ENCODE results near the gene PACRG.

The PACRG gene

DNA sequence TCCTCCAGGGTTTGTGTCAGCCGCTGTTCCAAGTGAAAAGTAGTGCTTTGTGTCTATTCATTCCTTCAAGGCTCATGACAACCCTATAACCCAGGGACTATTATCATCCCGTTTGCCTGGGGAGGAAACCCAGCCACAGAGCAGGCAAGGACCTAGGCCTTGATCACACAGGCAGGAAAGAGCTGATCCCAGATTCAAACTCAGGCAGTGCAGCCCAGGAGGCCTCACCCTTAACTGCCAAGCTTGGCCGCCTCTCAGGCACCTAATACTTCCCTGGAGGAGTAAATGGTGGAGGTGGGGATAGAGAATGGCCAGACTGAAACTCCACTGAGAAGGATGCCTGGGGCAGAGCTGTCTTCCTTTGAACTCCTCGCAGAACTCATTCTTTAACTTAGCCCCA, 471.6 kb downstream of the PACRG start:
- no peak for DNase-seq (ENCODE audit: low read depth in 2 of 2)

DNA sequence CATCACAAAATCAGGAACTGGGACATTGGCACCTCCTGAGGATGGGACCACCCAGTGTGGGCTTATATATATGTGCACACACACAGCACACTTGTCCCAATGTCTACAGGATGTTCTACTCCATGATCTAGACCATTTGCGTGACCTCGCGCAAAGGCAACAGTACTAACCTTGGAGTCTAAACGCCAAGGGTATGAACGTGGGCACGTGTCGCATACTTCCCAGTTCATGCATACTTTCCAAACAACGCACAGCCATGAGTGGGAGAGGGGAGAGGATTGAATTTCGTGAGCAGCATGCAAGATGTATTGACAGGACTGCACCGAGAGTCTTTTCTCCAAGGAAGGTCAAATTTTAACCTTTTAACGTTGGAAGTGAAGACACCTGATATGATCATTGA, 472.5 kb downstream of the PACRG start:
- no peak for DNase-seq (ENCODE audit: low read depth in 2 of 2)

DNA sequence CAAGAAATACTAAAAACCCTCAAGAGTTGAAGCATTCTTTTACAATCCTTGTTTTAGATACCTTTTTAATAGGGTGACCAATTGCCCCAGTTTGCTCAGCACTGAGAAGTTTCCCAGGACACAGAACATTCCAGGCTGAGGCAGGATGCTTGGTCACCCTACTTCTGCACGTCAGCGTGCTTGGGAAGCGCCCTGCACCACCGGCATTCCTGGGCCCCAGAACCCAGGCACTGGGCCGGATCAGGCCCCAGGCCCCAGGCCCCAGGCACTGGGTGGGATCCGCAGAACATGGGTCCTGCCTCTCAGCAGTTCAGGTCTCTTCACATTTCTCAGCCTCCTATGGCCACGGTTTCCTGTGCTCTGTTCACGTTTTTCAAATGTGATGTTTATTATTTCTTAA, 472.9 kb downstream of the PACRG start:
- DNase-seq (ENCODE audit: low read depth in 2 of 2) = no peak

DNA sequence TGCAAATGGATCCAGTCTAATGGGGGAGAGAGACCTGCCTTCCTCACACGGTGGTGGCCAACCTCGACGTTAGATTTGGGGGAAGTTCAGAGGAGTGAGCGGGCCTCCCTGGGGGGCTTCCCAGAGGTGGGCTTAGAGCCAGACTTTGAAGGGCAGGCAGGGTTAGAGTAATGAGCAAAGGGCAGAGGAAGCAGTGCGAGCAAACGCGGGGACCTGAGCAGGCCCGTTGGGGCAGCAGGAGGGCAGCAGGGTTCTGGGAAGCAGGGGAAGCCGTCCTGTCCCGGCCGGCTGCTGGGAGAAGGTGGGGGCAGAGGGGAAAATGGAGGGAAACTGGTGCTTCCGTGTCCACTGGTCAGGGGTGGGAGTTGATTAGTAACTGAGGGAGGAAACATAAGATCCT, 474.1 kb downstream of the PACRG start:
- no peak for DNase-seq (ENCODE audit: low read depth in 2 of 2)

DNA sequence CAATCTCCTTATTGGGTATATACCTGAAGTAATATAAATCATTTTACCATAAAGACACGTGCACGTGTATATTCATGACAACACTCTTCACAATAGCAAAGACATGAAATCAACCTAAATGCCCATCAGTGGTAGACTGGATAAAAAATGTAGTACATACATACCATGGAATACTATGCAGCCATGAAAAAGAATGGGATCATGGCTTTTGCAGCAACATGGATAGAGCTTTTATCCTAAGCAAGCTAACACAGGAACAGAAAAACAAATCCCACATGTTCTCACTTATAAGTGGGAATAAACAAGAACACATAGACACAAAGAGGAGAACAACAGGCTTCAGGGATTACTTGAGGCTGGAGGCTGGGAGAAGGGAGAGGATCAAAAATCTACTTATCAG, 478.4 kb downstream of the PACRG start:
- no peak for DNase-seq (ENCODE audit: low read depth in 2 of 2)

DNA sequence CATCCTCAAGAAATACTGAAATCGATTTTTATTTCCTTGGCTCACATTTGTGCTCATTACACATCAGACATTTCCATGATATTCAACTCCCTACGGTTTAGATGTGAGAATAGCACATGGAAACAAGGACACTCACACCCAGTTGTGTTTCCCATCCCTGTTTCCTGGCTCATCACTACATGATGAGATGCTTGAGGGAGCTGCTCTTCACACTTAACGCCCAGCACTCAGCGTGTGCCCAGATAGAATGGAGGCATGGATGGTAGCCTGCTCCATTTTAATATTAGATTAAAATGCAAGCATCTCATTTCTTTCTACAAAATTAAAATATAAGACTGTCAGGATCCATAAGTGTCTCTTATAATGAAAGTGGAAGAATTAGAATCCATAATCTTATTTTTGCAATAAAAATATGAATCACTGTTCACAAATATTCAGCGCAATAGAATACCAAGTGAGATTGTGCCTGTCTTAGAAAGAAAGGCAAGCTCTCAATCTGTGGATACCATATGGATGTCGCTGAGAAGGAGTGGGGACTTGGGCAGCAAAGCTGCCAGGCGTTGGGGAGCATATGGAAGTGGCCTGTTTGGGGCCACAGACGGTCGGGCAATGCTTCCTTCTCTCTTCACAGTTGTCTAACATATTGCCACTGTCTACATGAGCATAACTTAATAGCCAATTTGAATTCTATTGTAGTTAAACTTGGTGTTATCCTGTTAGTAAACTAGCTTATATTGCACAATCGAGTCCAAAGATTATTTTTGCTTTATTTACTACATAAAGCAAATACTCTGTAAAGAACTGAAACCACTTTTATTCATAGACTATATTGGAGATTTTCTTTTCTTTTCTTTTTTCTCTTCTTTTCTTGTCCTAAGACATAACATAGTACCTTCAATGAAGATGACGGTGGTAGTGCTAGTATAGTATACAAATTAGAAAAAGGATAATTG, 479.9 kb downstream of the PACRG start:
- no peak for DNase-seq (ENCODE audit: low read depth in 2 of 2)

DNA sequence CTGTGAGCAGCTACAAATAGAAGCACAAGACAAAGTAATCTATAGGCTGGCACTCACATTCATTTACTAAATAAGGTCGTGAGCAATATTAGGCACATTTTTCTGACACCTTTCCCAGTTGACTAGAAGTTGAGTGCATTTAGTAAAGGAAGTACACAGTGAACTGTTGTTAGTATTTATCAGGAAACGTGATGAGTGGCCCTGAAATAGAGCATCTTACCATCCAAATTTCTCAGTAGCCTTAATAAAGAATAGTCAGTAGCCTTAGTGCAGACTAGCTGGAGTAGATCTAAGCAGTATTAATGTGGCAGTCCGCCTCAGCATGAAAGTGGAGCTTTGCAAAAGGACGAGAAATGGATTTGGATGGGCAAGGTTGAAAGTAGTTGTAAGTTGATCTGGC, 481.2 kb downstream of the PACRG start:
- DNase-seq (ENCODE audit: low read depth in 2 of 2) = no peak

DNA sequence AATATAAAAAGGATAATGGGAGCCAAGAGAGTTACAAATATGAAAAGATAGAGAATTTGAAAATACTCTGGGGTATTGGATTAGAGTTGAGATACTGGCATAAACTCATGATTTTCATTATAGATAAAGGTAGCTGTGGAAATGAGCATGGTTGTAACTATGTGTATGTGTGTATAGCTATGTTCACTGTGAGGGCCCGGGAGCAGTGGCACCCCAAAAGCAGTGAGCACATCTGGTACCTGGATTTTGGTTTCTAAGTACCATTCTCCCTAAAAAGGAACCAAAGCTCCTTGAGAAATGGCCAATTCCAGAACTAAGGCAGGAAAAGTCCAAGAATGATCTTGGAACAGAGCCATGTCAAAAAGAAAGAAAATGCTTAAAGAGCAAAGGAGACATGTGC, 484.3 kb downstream of the PACRG start:
- no peak for DNase-seq (ENCODE audit: low read depth in 2 of 2)

DNA sequence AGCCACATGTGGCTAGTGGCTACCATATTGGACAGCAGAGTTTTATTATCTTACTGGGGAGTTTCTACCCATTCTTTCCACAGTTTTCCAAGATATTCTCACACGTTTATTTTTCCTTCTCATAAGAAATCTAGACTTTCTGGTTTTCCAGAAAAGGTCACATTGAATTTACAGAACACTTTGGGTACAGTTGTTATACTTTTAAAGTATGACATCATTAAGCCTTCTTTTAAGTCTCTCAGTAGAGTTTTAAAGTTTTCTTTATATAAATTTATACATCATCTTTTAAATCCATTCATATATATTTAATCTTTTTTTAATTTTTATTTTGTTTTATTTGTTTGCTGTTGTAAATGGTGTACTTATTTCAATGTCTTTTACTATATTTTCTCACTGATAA, 486.5 kb downstream of the PACRG start:
- no peak for DNase-seq (ENCODE audit: low read depth in 2 of 2)

DNA sequence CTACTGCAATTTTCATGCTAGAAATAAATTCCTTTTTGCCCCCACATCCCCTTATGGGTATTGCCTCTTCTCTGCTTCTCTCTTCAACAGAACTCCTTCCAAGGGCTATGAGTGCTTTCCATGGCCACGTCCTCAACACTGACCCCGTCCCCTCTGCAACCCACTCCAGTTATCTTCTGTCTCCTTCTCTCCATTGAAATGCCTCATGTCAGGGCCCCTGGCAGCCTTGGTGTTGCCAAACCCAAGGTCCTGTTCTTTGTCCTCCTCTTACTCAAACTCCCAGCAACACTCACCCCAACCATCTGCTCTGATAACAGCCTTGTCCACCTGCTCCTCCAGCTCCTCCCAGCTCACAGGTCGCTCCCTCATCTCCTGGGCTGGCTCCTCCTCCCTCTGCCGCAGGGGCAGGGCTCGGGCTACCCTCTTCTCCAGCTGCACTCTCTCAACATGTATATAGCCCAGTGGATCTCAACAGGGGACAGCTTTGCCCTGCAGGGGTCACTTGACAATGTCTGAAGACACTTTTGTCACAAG, 490.7 kb downstream of the PACRG start:
- no peak for DNase-seq (ENCODE audit: low read depth in 2 of 2)

DNA sequence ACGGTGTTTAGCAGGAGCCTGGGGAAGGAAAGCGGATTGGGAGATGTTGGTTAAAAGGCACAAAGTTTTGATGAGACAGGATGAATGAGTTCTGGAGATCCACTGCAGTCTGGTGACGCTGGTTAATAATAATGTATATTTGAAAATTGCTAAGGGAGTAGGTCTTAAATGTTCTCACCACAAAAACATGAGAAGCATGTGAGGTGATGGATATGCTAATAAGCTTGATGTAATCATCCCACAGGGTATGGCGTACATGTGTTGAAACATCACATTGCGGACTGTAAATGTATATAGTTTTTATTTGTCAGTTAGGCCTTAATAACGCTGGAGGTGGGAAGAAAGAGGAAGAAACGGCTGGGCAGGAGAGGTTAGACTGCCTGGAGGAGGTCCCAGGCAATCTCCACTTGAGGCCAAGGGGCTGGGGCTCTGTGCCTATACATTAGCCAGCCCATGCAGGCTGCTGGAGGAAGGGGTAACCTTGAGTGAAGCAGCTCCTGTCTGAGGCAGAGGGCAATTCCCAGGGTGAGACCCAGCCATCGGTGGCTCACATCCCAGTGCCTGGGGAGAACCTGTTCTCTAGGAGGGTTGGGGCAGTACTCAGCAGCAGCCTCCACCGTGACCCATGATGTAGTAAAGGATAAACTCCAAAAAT, 498.5 kb downstream of the PACRG start:
- no peak for DNase-seq (ENCODE audit: low read depth in 2 of 2)

DNA sequence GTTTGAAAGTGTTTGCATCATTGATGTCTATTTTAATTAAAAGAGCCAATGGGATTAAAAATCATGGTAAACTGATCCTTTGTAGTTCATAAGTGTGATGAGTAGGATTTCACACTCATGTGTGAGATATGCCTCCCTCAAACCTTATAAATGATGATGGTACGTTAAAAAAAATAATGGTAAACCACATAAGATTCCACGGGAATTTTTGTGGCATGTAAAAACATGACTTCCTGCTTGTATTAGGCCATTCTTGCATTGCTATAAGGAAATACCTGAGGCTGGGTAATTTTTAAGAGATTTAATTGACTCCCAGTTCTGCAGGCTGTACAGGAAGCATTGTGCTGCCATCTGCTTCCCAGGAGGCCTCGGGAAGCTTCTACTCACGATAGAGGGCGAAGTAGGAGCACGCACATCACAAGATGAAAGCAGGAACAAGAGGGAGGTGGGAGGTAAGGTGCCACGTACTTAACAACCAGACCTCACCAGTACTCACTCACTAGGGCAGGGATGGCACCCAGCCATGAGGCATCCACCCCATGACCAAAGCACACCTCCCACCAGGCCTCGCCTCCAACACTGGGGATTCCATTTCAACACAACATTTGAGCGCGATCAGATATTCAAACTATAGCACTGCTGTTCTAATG, 499.2 kb downstream of the PACRG start:
- no peak for DNase-seq (ENCODE audit: low read depth in 2 of 2)

DNA sequence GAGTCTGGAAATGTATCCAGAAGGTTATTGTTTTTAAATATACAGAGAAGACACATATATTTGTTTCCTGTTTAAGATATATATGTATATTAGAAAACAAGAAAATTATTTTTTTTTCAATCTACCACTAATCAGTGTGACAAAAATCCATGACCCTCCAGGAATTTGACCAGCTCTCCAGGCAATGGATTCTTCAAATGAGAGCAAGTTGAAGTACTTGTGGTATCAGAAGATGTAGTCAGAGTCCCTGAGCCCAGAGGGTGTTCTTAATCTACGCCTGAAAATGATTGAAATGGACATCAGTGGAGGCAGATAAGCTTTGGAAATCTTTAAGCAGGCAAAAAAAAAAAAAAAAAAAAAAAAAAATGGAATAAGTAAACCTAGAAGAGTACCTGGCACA, 500.3 kb downstream of the PACRG start:
- DNase-seq (ENCODE audit: low read depth in 2 of 2) = no peak

DNA sequence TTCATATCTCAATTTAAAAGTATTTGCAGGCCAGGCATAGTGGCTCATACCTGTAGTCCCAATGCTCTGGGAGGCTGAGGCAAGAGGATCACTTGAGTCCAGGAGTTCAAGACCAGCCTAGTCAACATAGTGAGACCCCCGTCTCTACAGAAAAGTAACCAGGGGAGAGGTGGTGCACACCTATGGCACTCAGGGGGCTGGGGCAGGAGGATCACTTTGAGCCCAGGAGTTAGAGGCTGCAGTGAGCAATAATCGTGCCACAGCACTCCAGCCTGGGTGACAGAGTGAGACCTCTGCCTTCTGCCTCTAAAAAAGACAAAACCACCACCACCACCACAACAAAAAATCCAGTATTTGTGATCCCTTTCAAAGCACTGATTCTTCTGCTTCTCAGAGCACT, 501.3 kb downstream of the PACRG start:
- no peak for DNase-seq (ENCODE audit: low read depth in 2 of 2)

DNA sequence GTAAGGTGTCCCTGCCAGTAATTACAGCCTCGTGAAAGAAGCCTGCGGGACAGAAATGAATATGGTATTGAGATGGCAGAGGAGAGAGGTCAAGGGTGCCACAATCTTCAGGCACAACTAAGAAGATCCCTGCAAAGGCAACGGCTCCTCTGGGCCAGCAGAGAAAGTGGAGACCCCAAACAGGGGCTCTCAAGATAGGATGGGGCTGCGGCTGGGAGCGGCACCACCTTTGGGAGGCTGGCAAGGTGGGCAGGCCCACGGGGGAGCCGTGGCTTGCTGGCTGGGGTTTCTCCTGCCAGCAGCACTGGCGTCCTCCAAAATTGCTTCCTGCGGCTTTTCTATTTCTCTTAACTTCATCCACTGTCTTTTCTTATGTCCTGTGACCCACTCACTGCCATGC, 503.1 kb downstream of the PACRG start:
- DNase-seq (ENCODE audit: low read depth in 2 of 2) = no peak

DNA sequence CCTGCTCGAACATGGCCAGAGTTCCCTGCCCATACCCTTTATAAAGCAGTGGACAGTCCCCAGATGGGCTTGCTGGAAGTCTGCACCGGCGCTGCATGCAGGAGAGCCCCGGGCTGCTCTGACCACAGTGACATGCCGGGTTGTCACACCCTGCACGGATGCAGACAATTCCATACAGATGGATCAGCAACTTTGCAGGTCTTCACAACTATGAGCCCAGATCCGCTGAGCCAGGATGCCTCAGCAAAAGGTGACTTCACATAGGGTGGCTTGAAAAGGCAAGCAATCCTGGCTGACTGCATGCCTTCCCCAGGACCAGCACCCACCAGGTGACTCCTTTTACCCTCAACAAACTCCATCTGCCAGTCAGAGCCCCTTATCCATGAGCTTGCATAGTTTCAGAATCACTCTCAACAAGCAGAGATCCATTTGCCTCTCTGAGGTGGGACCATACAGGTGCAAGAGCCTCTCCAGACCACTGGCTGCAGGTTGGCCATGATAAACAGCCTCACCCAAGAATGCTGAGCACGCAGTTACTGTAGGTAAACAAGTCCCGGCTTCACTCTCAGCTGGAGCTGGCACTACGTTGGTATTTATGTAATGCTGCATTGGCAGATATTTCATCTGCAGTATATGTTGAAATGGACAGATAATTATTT, 503.7 kb downstream of the PACRG start:
- DNase-seq (ENCODE audit: low read depth in 2 of 2) = no peak

DNA sequence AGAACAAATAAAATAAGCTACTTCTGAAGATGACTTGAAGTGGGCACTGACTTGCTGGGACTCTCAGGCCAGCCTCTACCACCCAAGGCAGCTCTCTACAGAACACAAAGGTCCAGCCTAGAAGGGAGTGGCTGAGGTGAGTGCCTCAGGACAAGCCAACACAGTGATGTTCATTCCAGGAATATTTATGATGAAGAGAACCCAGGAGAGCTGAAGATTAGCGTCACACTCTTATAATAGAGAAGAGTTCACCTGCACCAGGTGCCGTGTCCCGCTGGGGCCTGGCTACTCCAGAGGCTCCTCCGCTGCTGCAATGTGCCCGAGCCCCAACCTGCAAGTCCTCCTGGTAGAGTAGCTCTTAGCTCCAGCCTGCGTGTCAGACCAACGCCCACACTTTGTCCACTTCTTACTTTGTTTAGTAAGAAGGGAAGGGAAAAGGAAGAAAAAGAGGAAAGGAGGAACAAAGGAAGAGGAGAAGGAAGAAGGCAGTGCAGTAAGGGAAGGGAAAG, 504.3 kb downstream of the PACRG start:
- DNase-seq (ENCODE audit: low read depth in 2 of 2) = no peak

DNA sequence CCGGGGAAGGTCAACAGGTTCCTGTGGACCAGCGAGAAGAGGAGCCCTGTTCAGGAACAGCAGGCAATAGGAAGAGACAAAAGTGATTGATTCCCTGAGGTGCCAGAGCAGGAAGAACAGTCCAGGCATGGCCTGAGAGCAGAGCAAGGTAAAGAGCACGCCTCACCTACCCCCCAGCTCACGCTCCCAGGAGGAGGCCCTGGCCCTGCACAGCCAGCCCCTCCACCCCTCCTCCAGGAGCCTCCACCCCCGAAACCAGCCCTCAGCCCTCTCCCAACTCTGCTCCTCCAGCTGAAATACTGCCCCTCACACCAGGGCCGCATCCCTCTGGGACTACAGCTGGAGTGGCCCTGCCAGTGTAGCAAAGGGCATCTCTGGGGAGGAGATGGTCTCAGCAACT, 504.9 kb downstream of the PACRG start:
- no peak for DNase-seq (ENCODE audit: low read depth in 2 of 2)

DNA sequence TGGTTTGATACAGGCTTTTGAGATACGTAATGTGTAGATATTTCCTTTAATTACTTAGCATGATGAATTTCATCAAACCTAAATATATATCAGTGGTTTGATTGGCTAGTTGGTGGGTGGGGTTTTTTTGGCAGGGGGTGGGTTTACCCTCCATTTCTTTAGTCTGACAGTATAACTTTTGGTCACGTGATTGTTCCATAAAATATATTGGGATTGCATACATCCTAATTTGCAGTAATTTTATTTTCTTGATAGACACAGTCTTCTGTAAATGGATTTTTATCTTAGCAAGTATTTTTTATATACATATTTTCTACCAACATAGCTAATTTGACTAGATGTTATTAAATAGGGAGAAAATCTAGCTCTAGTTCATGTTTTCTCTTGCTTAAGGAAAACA, 509.3 kb downstream of the PACRG start:
- DNase-seq (ENCODE audit: low read depth in 2 of 2) = no peak

DNA sequence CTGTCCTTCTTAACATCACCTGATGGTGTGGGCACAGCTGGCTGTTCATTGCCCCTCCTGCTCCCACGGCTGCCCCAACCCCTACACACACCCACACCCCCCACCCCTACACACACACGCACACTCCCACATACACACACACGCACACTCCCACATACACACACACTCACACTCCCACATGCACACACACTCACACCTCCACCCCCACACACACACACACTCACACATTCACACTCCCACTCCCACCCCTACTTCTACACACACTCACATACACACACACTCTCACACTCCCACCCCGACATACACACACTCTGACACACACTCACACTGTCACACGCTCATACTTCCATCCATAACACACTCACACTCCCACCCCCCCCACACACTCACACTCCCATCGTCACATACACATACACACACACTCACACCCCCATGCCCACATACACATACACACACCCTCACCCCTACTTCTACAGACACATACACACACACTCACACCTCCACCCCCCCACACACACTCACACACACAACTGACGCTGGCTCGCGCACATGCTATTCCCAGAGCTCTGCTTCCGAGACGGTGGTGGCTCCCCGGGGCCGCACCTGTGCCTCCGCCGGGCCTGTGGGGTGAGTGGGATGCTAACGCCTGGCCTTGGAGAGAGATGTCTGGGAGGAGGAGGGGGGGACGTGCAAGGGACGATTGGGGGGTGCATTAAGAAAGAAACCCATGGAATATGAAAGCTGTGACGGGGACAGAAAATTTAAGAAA, 512.0 kb downstream of the PACRG start:
- no peak for DNase-seq (ENCODE audit: low read depth in 2 of 2)

DNA sequence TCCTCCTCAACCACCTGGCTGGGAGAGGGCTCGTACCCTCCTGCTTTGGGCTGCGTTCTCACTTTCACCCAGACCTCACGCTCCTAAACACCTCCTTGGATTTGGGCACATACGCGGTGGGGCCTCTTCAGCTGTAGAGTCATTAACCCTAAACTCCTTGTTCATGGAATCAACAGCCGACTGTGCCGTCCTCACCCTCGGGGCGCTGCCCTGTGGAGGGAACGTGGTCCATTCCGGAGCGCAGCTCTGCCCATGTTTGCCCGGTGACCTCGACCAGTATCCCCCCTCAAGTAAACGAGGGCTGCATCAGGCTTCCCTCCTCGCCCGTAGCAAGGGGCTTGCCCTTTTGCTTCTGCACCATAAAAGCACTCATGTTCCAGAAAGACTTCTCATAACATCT, 512.8 kb downstream of the PACRG start:
- no peak for DNase-seq (ENCODE audit: low read depth in 2 of 2)

Data from stimulated activated CD8-positive, alpha-beta memory T cell treated with anti-CD3 and anti-CD28 coated beads, Interleukin-15, amount 100 ng/mL, for 4 hours (primary cell).